Astrocyte of the spinal cord (primary cell): ENCODE measurements around the gene CPM.
"Not testable (repeated sequence)": the region's sequence is repeated elsewhere in the genome, so short reads cannot be mapped to it uniquely, and the experiment has no call there.

Source experiments
- DNase-seq: peaks from one replicate; pipeline ENCODE4 v3.0.0; 2011; ENCODE audit warnings: low read depth, low spot score
- H3K4me3 ChIP-seq: 2 replicates; pipeline ENCODE4 v1.5.1; 2011; ENCODE audit warnings: low read depth, mild to moderate bottlenecking, low read length, moderate library complexity
- in situ Hi-C: cut with HindIII; loops from 2 replicates; pipeline ENCODE4 v1.10.0; 2017; ENCODE audit warnings: low sequenced_read_pairs
- TF ChIP-seq, protein P1 (sequence below): IDR thresholded peaks from 2 replicates; pipeline ENCODE4 v1.5.1; 2012; ENCODE audit warnings: low read depth, mild to moderate bottlenecking, low read length, inconsistent platforms

CPM gene

DNA sequence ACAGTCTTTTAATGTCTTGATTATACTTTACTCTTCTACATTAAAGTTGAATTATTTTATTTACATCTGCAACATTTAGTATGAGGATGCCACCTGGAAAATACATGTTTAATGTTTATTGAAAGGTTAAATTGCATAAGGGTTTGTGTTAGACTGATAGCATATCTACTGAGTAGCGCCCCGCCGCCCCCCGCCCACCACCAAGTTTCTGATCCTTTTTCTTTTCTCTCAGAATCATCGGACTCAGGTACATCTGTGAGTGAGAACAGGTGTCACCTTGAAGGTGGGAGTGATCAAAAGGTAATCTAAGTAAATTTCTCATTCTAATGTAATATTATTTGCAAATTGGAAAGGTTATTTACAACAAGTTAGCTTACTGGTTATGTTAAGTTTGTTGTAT lies 108.8 kb downstream of the CPM start:
- DNase-seq, result no peak
- no peak overlapping the region for H3K4me3 ChIP-seq
- TF ChIP-seq, protein P1, sequence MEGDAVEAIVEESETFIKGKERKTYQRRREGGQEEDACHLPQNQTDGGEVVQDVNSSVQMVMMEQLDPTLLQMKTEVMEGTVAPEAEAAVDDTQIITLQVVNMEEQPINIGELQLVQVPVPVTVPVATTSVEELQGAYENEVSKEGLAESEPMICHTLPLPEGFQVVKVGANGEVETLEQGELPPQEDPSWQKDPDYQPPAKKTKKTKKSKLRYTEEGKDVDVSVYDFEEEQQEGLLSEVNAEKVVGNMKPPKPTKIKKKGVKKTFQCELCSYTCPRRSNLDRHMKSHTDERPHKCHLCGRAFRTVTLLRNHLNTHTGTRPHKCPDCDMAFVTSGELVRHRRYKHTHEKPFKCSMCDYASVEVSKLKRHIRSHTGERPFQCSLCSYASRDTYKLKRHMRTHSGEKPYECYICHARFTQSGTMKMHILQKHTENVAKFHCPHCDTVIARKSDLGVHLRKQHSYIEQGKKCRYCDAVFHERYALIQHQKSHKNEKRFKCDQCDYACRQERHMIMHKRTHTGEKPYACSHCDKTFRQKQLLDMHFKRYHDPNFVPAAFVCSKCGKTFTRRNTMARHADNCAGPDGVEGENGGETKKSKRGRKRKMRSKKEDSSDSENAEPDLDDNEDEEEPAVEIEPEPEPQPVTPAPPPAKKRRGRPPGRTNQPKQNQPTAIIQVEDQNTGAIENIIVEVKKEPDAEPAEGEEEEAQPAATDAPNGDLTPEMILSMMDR, result no peak
- in situ Hi-C loops, result no loop called here

DNA sequence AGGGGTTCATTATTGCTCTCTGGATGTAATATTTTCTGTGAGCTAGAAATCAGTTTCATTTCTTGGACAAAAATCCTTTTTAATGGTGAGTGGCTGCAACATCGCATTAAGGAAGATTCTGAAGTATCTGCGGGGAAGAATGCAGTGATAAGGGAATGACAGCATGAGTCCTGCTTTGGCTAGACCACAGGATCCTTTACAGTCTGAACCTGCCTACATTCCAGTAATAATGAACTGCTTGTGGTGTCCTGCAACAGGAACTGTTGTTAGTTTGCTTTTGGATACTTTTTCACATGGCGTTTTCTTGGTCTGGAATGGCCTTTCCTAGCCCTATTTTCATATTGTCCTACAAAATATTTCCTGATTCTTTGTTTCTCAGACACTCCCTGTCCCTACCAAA lies 109.3 kb downstream of the CPM start:
- TF ChIP-seq, protein P1, result no peak
- in situ Hi-C loops, result no loop called here
- no peak overlapping the region for H3K4me3 ChIP-seq
- DNase-seq, result peak; percentile 54

DNA sequence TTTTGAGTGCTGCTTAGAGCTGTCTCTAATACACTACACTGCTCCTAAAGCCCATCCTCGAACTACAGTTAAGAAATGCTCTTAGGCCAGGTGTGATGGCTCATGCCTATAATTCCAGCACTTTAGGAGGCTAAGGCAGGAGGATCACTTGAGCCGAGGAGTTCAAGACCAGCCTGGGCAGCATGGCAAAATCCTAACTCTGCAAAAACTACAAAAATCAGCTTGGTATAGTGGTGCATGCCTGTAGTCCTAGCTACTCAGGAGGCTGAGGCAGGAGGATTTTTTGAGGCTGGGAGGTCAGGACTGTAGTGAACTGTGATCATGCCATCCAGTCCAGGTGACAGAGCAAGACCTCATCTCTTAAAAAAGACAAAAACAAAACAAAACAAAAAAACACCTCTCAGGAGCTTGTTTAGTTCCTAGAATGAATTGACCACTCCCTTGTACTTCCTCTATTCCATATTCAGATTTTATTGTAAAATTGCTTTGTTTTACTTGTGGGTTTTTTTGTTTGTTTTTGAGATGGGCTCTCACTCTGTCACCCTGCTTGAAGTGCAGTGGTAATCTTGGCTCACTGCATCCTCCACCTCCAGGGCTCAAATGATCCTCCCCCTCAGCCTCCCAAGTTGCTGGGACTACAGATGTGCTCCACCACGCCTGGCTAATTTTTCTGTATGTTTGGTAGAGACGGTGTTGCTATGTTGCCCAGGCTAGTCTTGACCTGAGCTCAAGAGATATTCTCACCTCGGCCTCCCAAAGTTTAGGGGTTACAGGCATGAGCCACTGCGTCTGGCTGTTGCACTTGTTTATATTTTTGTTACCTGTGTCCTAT lies 111.4 kb downstream of the CPM start:
- no peak for DNase-seq
- in situ Hi-C loops, result no loop called here
- TF ChIP-seq, protein P1, result no peak
- no peak overlapping the region for H3K4me3 ChIP-seq

DNA sequence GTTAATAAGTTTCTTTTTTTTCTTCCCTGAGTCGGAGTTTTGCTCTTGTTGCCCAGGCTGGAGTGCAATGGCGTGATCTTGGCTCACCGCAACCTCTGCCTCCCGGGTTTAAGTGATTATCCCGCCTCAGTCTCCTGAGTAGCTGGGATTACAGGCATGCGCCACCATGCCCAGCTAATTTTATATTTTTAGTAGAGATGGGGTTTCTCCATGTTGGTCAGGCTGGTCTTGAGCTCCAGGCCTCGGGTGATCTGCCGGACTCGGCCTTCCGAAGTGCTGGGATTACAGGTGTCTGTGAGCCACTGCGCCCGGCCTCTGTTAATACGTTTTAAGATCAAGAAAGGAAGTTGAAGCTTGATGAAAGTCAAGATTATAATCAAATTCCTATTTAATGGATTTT lies 113.5 kb downstream of the CPM start:
- in situ Hi-C loops, H3K4me3 ChIP-seq, DNase-seq: not testable (repeated sequence)

DNA sequence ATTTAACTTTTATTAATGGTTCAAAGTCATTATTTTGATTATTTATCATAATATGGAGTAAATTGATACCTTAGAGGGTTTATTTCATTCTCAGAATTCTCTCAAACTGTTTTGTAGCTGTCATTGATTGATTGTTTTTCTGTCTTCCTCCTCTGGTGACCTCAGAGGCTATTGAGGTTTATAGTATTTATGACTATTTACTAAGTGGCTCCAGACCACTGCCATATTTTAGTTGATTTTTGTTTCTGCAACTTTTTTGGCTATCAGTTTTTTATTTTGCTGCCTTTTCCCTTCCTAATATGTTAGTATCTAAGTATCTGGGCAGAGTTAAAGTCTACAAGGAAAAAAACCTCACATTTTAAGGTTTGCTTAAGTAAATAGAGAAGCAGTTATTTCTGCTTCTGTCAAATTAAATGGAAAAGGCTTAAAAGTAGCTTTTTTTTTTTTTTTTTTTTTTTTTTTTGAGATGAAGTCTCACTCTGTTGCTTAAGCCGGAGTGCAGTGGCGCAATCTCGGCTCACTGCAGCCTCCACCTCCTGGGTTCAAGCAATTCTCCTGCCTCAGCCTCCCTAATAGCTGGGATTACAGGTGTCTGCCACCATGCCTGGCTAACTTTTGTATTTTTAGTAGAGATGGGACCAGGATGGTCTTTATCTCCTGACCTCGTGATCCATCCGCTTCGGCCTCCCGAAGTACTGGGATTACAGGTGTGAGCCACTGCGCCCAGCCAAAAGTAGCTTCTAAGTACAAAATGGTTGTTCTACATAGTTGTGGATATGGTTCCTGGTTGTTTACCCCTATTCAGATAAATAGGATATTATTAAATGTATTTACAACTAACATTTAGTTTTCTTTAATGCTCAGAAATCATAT lies 116.8 kb downstream of the CPM start:
- in situ Hi-C loops, result no loop called here
- DNase-seq, result no peak
- H3K4me3 ChIP-seq, result no peak overlapping the region
- TF ChIP-seq, protein P1, result no peak

DNA sequence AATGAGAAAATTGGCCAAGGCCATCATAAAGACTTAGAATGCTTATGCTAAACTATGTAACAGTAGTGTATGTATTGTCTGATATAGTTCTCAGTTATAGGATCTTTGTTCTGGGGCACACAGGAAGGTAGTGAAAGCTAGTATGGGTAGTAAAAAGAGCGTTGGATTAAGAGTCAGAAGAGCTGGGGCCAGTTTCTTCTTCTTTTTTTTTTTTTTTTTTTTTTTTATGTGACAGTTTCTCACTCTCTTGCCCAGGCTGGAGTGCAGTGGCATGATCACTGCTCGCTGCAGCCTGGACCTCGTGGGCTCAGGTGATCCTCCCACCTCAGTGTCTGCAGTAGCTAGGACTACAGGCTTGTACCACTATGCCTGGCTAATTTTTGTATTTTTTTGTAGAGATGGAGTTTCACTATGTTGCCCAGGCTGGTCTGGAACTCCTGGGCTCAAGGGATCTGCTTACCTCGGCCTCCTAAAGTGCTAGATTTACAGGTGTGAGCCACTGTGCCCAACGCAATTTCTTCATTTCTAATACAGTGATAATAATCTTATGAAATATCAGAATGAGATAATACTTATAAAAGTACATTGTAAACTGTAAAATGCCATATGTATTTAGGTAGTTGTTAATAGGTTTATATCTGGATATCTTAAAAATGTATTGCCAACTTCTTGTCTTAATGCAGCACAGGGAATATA lies 117.6 kb downstream of the CPM start:
- TF ChIP-seq, protein P1, result no peak
- H3K4me3 ChIP-seq, result no peak overlapping the region
- no peak for DNase-seq
- in situ Hi-C loops, result no loop called here
